Dendritic cell treated with granulocyte-macrophage colony-stimulating factor and Interleukin-4, amounts not matched to agents 40 ng/mL and 50 ng/mL, for 4 days (primary cell): ENCODE results near the gene VPS41.

ENCODE experiments used
- H3K27ac Mint-ChIP-seq: one replicate; pipeline ENCODE4 v1.8.0; 2022; ENCODE audit warnings: mild to moderate bottlenecking, mixed read lengths
- H3K27me3 Mint-ChIP-seq: one replicate; pipeline ENCODE4 v1.8.0; 2022; ENCODE audit warnings: mild to moderate bottlenecking, mixed read lengths
- H3K36me3 Mint-ChIP-seq: one replicate; pipeline ENCODE4 v1.8.0; 2022; ENCODE audit warnings: low read depth, mixed read lengths
- H3K4me1 Mint-ChIP-seq: one replicate; pipeline ENCODE4 v1.8.0; 2022; ENCODE audit warnings: low read depth, mixed read lengths
- H3K4me3 Mint-ChIP-seq: one replicate; pipeline ENCODE4 v1.8.0; 2022; ENCODE audit warnings: mild to moderate bottlenecking, moderate library complexity, mixed read lengths
- H3K9me3 Mint-ChIP-seq: one replicate; pipeline ENCODE4 v1.8.0; 2022; ENCODE audit warnings: mixed read lengths
- intact Hi-C: fragments of 100-400 bp; cut with micrococcal nuclease; formaldehyde crosslinking; loops from one replicate; pipeline ENCODE4 v1.15.0; 2022

The VPS41 gene

GRCh38 chr7:38889872-38890432 is 19.0 kb downstream of the VPS41 start:
- Mint-ChIP-seq H3K9me3 (peaks cover 17% of the 10 kb centered on the region), H3K4me1 (peaks cover 17% of the 10 kb centered on the region), H3K4me3 (no peak overlapping the region), H3K27ac (no peak overlapping the region), H3K36me3 (peaks cover 72% of the 10 kb centered on the region), H3K27me3 (no peaks in the 10 kb centered on the region)
- intact Hi-C loops = no loop called here

GRCh38 chr7:38889079-38889478 is 19.9 kb downstream of the VPS41 start:
- intact Hi-C loops = no loop called here
- Mint-ChIP-seq H3K36me3 (peaks cover 64% of the 10 kb centered on the region), H3K4me3 (no peak overlapping the region), H3K9me3 (peaks cover 17% of the 10 kb centered on the region), H3K4me1 (peaks cover 22% of the 10 kb centered on the region), H3K27me3 (no peaks in the 10 kb centered on the region), H3K27ac (no peak overlapping the region)

- Mint-ChIP-seq H3K9me3 (peaks cover 9% of the 10 kb centered on the region), H3K27ac (no peak overlapping the region), H3K4me3 (no peak overlapping the region), H3K4me1 (peaks cover 19% of the 10 kb centered on the region), H3K27me3 (no peaks in the 10 kb centered on the region), H3K36me3 (peaks cover 61% of the 10 kb centered on the region)
- intact Hi-C loops = no loop called here
Observed at GRCh38 chr7:38886265-38886664, 22.7 kb downstream of the VPS41 start.

GRCh38 chr7:38883706-38884105 is 25.3 kb downstream of the VPS41 start:
- Mint-ChIP-seq H3K27ac (no peak overlapping the region), H3K27me3 (no peaks in the 10 kb centered on the region), H3K4me3 (no peak overlapping the region), H3K9me3 (peaks cover 9% of the 10 kb centered on the region), H3K4me1 (peaks cover 27% of the 10 kb centered on the region), H3K36me3 (peaks cover 46% of the 10 kb centered on the region)
- intact Hi-C loops = no loop called here

GRCh38 chr7:38881947-38882684 is 26.9 kb downstream of the VPS41 start:
- Mint-ChIP-seq H3K9me3 (no peaks in the 10 kb centered on the region), H3K27ac (no peak overlapping the region), H3K4me3 (no peak overlapping the region), H3K36me3 (peaks cover 30% of the 10 kb centered on the region), H3K4me1 (peaks cover 29% of the 10 kb centered on the region), H3K27me3 (no peaks in the 10 kb centered on the region)
- intact Hi-C loops = no loop called here

DNA sequence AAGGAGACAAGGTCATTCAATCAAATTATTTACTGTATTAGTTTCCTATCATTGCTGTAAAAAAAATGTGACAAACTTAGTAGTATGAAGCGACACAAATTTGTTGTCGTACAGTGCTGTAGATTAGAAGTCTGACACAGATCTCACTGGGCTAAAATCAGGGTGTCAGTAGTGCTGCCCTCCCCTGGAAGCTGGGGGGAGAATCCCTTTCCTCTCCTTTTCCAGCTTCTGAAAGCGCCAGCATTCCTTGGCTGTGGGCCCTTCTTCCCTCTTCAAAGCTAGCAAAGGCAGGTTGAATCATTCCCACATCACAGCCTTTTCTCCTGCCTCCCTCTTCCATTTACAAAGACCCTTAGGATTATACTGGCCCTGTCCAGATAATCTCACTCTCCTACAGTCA is 28.0 kb downstream of the VPS41 start:
- H3K27me3 Mint-ChIP-seq = no peaks in the 10 kb centered on the region
- H3K4me3 Mint-ChIP-seq = no peak overlapping the region
- peaks cover 19% of the 10 kb centered on the region for H3K36me3 Mint-ChIP-seq
- intact Hi-C loops = no loop called here
- H3K9me3 Mint-ChIP-seq = no peaks in the 10 kb centered on the region
- peaks cover 29% of the 10 kb centered on the region for H3K4me1 Mint-ChIP-seq
- H3K27ac Mint-ChIP-seq = no peak overlapping the region

DNA sequence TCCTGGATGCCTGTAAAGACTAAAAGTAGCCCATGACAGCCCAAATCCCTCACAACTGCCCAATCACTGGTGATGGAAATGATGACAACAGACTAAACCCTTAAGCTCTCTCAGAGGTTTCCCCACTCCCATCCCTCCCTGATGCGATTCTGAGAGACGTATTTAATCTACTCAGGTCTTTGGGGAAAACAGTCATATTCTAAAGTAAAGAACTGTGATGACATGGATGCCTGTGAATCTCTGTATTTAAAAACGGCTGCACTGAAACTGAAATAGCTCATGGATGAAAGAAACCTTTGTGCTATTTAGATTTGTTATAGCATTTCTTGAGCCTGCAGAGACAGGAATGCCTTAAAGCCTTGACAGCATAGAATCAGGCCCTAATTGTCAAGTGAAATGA is 28.5 kb downstream of the VPS41 start:
- peaks cover 13% of the 10 kb centered on the region for H3K36me3 Mint-ChIP-seq
- H3K9me3 Mint-ChIP-seq = no peaks in the 10 kb centered on the region
- intact Hi-C loops = no loop called here
- H3K27me3 Mint-ChIP-seq = no peaks in the 10 kb centered on the region
- no peak overlapping the region for H3K27ac Mint-ChIP-seq
- peaks cover 29% of the 10 kb centered on the region for H3K4me1 Mint-ChIP-seq
- no peak overlapping the region for H3K4me3 Mint-ChIP-seq

- intact Hi-C loops = no loop called here
- Mint-ChIP-seq H3K9me3 (no peaks in the 10 kb centered on the region), H3K4me3 (no peak overlapping the region), H3K27ac (no peak overlapping the region), H3K27me3 (no peaks in the 10 kb centered on the region), H3K36me3 (peaks cover 10% of the 10 kb centered on the region), H3K4me1 (peaks cover 29% of the 10 kb centered on the region)
Observed at GRCh38 chr7:38880035-38880434, 29.0 kb downstream of the VPS41 start.

DNA sequence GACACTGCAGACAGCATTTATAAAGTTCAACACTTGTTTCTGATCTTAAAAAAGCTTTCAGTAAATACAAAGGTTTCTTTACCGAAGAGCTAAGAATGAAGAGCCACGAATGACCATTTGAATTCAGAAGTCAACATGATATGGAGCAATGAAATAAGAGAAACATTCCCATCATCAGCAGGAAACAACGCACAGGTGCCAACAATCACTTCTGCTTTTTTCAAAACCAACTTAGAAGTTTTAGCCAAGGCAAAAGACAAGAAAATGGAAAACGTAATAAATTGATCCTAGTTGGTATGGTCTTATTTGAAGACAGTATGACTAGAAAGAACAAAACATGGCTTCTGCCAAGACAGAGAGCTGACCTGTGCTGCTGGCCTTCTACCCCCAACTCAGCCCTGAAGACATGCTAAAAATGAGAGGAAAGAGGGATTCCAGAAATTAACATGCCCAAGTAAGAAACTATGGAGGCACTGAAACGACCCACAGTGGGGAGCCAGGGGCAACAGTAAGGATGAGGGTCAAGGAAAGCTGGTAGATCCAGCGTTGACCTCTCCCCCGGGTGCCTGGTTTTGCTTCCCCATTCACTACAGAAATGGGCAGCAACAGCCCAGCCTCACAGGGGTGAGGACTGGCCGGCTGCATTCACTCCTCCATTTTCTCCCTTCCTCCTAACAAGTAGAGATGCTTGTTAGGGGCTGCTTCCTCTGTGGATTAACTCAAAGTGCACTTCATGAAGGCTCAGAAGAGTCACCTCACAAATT is 30.1 kb downstream of the VPS41 start:
- Mint-ChIP-seq H3K27me3 (no peaks in the 10 kb centered on the region), H3K36me3 (peaks cover 10% of the 10 kb centered on the region), H3K27ac (no peak overlapping the region), H3K4me3 (no peak overlapping the region), H3K4me1 (peaks cover 24% of the 10 kb centered on the region), H3K9me3 (no peaks in the 10 kb centered on the region)
- intact Hi-C loops = no loop called here

DNA sequence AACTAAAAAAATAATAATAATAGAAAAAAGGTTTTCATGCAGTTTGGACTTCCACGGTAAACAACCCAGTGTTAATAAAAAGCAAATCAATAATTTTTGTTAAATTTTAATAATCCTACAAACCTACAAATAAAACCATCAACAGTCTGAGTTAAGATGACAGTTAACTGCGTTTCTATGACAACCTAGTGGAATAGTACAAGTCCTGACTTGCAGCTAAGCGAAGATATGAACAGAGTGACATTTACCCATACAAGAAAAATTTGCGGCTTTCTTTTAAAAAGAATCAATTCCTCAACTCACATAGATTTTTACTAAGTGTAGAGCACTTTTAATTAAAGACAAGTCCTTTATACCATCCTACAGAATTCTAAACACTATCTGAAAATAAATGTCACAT is 35.6 kb downstream of the VPS41 start:
- intact Hi-C loops = no loop called here
- H3K27me3 Mint-ChIP-seq = no peaks in the 10 kb centered on the region
- no peak overlapping the region for H3K4me3 Mint-ChIP-seq
- H3K9me3 Mint-ChIP-seq = no peaks in the 10 kb centered on the region
- peaks cover 7% of the 10 kb centered on the region for H3K4me1 Mint-ChIP-seq
- H3K36me3 Mint-ChIP-seq = peaks cover 5% of the 10 kb centered on the region
- no peak overlapping the region for H3K27ac Mint-ChIP-seq

- Mint-ChIP-seq H3K9me3 (no peaks in the 10 kb centered on the region), H3K4me3 (no peak overlapping the region), H3K4me1 (no peaks in the 10 kb centered on the region), H3K36me3 (peaks cover 5% of the 10 kb centered on the region), H3K27ac (no peak overlapping the region), H3K27me3 (no peaks in the 10 kb centered on the region)
- intact Hi-C loops = no loop called here
Observed at GRCh38 chr7:38872202-38872601, 36.8 kb downstream of the VPS41 start.

DNA sequence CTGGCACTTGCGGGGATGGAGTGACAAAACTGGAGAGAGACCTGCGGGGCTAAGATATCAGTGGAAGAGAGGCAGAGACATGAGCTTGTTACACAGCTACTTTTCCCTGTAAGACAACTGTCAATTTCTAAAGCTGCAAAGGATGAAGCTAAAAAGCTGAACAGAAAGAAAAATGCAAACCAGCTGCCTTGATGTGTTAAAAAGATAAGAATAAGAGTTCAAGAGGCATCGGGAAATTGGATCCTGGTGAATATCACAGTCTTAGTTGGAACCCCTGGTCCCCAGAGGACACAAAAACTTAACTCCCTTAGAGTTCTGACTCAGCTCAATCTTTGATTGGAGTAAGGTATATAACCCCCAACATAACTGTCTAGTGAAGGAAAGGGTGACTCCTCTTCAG is 38.8 kb downstream of the VPS41 start:
- Mint-ChIP-seq H3K36me3 (peaks cover 5% of the 10 kb centered on the region), H3K9me3 (no peaks in the 10 kb centered on the region), H3K4me3 (no peak overlapping the region), H3K27me3 (no peaks in the 10 kb centered on the region), H3K4me1 (no peaks in the 10 kb centered on the region), H3K27ac (no peak overlapping the region)
- intact Hi-C loops = no loop called here

- no peaks in the 10 kb centered on the region for H3K27me3 Mint-ChIP-seq
- no peaks in the 10 kb centered on the region for H3K9me3 Mint-ChIP-seq
- H3K36me3 Mint-ChIP-seq = peaks cover 33% of the 10 kb centered on the region
- H3K4me3 Mint-ChIP-seq = no peak overlapping the region
- H3K27ac Mint-ChIP-seq = no peak overlapping the region
- intact Hi-C loops = no loop called here
- no peaks in the 10 kb centered on the region for H3K4me1 Mint-ChIP-seq
Observed at GRCh38 chr7:38863601-38864291, 45.2 kb downstream of the VPS41 start.

GRCh38 chr7:38862666-38863065 is 46.3 kb downstream of the VPS41 start:
- Mint-ChIP-seq H3K4me1 (no peaks in the 10 kb centered on the region), H3K9me3 (no peaks in the 10 kb centered on the region), H3K36me3 (peaks cover 37% of the 10 kb centered on the region), H3K27me3 (no peaks in the 10 kb centered on the region), H3K27ac (no peak overlapping the region), H3K4me3 (no peak overlapping the region)
- intact Hi-C loops = no loop called here
